ENCODE results near the gene MAPKAP1.
A peak's percentile ranks its signal among the peaks of the same experiment; 100 is the strongest.

The MAPKAP1 gene

DNA sequence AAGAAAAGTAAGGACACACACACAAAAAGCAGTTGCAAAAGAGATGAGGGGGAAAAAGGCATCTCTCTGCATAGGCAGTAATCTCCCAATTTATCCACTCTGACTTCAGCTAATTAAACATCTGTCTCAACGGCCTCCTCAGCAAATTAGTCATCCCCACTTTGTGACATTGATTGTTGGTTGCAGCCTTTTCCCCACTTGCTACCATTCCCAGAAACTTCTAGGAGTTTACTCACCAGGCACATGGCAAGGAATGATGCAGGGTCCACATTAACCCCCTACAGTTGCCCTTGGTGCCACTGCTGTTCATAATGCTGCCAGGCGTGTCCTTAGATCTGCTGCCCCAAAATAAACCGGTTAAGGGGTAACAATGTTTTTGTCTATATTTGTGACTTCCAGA, 174.6 kb downstream of the MAPKAP1 start:
- no peak for DNase-seq

GRCh38 chr9:125529589-125530515, 177.2 kb downstream of the MAPKAP1 start:
- no peak for DNase-seq

DNA sequence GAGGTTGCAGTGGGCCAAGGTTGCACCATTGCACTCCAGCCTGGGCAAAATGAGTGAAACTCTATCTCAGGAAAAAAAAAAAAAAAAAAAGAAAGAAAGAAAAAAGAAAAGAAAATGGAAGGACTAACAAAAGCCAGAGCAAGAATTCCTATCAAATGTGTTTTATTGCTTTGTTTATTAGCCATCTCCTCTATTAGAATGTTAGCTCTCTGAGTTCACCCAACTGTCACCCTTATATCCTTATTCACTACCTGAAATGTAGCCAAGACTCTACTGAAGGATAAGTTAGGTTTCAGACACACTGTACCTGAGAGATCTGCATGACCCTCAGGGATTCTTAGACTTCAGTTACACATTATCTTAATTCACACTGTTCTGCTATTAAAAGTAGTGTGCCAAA, 177.9 kb downstream of the MAPKAP1 start:
- DNase-seq, result no peak

DNA sequence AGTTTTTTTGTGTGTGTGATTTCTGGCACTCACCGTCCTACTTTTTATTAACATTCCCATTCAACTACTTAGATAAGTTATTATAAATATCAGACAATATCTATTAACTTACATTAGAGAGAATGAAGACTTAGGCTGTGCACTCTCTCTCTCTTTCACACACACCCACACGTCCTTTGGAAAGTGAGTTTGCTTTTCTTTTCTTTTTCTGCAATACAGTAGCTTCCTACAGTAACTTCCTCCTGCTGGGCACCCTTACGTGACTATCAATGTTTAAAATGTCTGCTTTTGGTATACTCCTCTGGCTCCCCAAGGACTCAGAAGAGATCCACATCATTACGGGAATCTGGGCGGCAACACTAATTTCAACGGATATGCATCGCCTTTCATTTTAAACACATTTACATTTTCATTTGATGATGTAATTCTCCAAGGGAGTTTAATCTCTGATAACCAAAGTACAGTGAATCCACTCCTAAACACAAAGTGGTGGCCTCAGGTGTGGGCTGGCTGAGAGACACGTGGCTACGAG, 179.5 kb downstream of the MAPKAP1 start:
- no peak for DNase-seq

- DNase-seq, result no peak
Measured at GRCh38 chr9:125525921-125526631, 180.9 kb downstream of the MAPKAP1 start.

DNA sequence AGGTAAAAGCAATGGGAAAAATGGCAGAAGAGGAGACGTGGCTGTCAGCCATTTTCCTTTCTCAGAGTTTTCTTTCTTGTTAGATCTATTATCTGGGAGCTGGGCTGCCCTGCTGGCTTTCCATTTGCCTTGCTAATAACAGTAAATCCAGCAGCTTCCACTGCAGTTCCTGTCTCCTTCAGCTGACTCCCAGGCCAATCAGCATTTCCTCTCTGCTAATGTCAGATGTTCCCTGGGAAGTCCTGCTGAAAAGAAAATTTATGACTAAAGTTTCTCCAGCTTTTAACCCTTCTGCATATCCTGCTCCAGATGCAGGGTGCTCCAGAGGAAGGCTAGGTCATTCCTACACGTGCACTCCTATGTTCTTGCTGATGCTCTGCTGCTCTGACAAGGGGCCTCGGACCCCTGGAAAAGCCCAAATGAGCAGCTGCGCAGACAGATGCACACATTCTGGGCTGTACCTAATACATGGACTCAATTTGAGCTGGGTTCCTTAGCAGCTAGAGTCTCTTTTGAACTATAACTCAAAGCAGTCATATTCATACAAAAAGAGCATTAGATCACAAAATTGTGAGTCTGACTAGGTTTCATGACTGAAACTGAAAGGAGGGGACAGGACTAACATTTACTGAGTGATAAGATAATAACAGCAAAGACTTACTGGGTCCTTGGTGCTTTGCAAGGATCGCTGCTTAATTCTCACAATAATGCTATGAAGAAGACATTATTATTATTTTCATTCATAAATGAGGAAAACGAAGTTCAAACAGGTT, 182.2 kb downstream of the MAPKAP1 start:
- no peak for DNase-seq

- no peak for DNase-seq
Measured at GRCh38 chr9:125523681-125524080, 183.3 kb downstream of the MAPKAP1 start.

- no peak for DNase-seq
Measured at GRCh38 chr9:125522328-125522725, 184.7 kb downstream of the MAPKAP1 start.

- DNase-seq, result peak; percentile 94
Measured at GRCh38 chr9:125521462-125522327, 185.3 kb downstream of the MAPKAP1 start.

GRCh38 chr9:125519734-125520133, 187.3 kb downstream of the MAPKAP1 start:
- no peak for DNase-seq

- DNase-seq, result no peak
Measured at GRCh38 chr9:125517577-125517976, 189.4 kb downstream of the MAPKAP1 start.

GRCh38 chr9:125515983-125516940, 190.7 kb downstream of the MAPKAP1 start:
- no peak for DNase-seq

GRCh38 chr9:125515281-125515680, 191.7 kb downstream of the MAPKAP1 start:
- DNase-seq, result no peak

GRCh38 chr9:125514468-125514867, 192.5 kb downstream of the MAPKAP1 start:
- DNase-seq, result no peak

GRCh38 chr9:125513668-125514413, 193.2 kb downstream of the MAPKAP1 start:
- DNase-seq, result peak; percentile 78

DNA sequence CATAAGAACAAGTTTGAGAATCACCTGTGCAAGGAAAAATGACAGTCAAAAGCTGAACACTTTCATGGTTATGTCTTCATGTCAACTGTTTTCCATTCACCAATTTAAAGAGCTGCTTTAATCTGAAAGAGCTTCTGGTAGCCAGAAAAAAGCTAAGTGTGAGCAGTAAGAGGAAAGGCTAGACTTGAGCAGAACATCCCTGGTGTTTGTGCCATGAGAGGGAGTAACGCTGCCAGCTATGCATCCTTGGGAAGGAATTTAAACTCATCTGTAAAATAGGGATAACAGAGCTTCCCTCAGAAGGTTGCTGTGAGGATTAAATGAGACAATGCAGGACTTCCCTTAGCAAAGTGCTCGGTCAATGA, 193.7 kb downstream of the MAPKAP1 start:
- no peak for DNase-seq

- DNase-seq, result no peak
Measured at GRCh38 chr9:125511789-125512660, 195.0 kb downstream of the MAPKAP1 start.

DNA sequence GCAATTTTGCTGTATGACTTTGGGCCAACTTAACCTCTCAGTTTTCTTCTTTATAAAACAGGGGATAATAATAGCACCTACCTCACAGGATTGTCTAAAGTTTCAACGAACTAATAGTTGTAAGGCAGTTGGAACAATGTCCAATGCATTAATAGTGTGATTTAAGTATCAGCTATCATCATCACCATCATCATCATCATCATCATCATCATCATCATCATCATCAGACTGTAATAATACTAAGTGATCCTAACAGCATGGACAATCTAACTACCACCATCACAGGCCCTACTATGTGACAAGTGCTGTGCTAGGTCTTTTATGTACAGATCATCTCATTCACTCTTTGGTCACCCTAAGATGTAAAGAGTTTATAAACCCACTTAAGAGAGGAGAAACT, 196.0 kb downstream of the MAPKAP1 start:
- no peak for DNase-seq

- DNase-seq, result no peak
Measured at GRCh38 chr9:125509476-125509875, 197.5 kb downstream of the MAPKAP1 start.
